GM12891 (cell line): ENCODE results near the gene GDPD4.

Experiments used
- DNase-seq: peaks from one replicate; pipeline ENCODE4 v3.0.0; 2011; ENCODE audit warnings: low spot score; ENCODE audit not compliant: insufficient read length
- FAIRE-seq: peaks from 2 replicates; lab custom pipeline; 2011; peaks lifted over from hg19 to GRCh38; lab: Jason Lieb, UNC
- PAX5 ChIP-seq: IDR thresholded peaks from 2 replicates; pipeline ENCODE4 v1.6.1; 2011; ENCODE audit warnings: low read length, moderate library complexity, mild to moderate bottlenecking; ENCODE audit not compliant: insufficient read depth, severe bottlenecking
- POLR2A ChIP-seq: IDR thresholded peaks from 2 replicates; pipeline ENCODE4 v1.6.1; 2011; ENCODE audit warnings: low read depth, low read length, control low read depth
- POLR2AphosphoS5 ChIP-seq: IDR thresholded peaks from 2 replicates; pipeline ENCODE4 v1.6.1; 2011; ENCODE audit warnings: low read depth, low read length, control low read depth
- POU2F2 ChIP-seq: IDR thresholded peaks from 2 replicates; pipeline ENCODE4 v1.6.1; 2011; ENCODE audit warnings: low read depth, mild to moderate bottlenecking, control low read depth, low read length, moderate library complexity
- SPI1 ChIP-seq: IDR thresholded peaks from 2 replicates; pipeline ENCODE4 v1.6.1; 2011; ENCODE audit warnings: low read depth, low read length, control low read depth
- TAF1 ChIP-seq: IDR thresholded peaks from 2 replicates; pipeline ENCODE4 v1.6.1; 2011; ENCODE audit warnings: low read depth, low read length, control low read depth

Gene GDPD4

DNA sequence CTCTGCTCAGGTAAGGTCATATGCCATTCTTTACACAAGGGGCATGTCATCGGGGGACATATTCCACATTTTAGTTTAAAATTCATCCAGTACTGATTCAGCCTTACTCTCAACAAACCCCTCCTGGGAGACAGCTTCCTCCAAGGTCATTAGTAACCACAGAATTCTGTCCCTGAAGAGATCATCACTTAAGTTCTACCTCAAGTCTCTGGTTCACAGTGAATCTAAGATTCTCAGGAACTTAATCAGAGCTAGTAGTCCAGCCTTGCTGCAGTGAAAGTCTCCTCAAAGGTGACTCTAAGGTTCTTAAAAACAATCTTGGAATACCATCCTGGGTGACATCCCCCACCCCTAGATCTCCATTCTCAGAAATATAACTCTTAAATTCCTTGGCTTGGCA is 18.9 kb upstream of the GDPD4 start:
- DNase-seq: no peak
- no peak for FAIRE-seq
- TF ChIP-seq POLR2A (no peak), POU2F2 (no peak), POLR2AphosphoS5 (no peak), PAX5 (no peak), TAF1 (no peak), SPI1 (no peak)

GRCh38 chr11:77318600-77318999 is 17.1 kb upstream of the GDPD4 start:
- FAIRE-seq: no peak
- TF ChIP-seq POLR2AphosphoS5 (no peak), TAF1 (no peak), POLR2A (no peak), POU2F2 (no peak), PAX5 (no peak), SPI1 (no peak)
- no peak for DNase-seq

DNA sequence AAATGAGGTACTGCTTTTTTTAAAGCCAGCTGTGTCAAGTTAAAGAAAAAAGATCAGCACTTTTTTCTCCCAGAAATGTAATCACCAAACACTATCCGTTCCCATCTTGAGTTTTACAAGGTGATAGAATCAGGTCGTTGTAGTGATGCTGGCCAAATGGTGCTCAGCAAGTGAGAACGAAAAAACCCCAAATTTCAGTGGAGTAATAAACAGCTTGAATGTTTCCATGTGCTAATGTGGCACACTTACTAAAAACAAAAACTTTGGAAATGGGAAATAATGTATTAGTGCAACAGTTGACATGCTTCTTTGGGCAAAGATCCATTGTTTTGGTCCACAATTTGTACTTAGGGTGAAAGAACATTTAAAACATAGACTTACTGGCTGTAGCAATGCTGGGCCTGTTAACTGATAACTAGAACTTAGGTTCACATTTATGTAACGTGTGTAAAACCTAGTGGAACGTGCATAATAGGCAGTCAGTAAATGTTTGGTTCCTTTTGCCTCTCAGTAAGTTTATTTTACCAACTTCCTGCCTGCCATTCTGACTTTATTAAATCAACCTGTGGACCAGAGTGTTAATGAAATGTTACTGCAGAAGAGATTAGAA is 15.4 kb upstream of the GDPD4 start:
- no peak for FAIRE-seq
- TF ChIP-seq POLR2AphosphoS5 (no peak), POU2F2 (no peak), PAX5 (no peak), SPI1 (no peak), TAF1 (no peak), POLR2A (no peak)
- no peak for DNase-seq

GRCh38 chr11:77312107-77312506 is 10.6 kb upstream of the GDPD4 start:
- DNase-seq (no peak), FAIRE-seq (no peak)
- TF ChIP-seq POLR2AphosphoS5: no peak
- TF ChIP-seq PAX5: no peak
- TF ChIP-seq POLR2A: no peak
- TF ChIP-seq TAF1: no peak
- no peak for TF ChIP-seq POU2F2
- TF ChIP-seq SPI1: no peak

DNA sequence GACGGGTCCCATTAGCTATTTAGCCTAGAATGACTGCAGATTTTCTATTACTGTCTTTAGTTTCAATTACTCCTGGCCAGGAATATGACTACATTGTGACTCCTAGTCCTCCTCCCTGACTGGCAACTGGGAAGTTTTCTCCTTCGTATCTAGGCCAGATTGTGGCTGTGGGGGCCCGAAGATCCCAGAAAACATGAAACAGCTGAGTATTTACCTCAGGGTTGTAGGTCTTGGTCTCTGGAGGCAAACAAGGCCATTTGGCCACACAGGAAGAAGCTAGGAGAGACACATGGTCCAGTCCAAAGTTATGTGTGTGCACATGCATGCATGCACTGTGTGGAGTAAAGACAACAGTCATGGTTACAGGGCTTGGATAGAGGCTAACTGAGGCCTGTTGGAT is 10.2 kb upstream of the GDPD4 start:
- no peak for FAIRE-seq
- no peak for DNase-seq
- no peak for TF ChIP-seq POLR2AphosphoS5
- TF ChIP-seq POLR2A: no peak
- TF ChIP-seq PAX5: no peak
- TF ChIP-seq TAF1: no peak

GRCh38 chr11:77310721-77311120 is 9.2 kb upstream of the GDPD4 start:
- FAIRE-seq (no peak), DNase-seq (no peak)
- TF ChIP-seq TAF1: no peak
- no peak for TF ChIP-seq POU2F2
- TF ChIP-seq POLR2A: no peak
- TF ChIP-seq PAX5: no peak
- TF ChIP-seq SPI1: no peak
- no peak for TF ChIP-seq POLR2AphosphoS5

GRCh38 chr11:77309401-77310085 is 8.1 kb upstream of the GDPD4 start:
- FAIRE-seq: no peak
- no peak for DNase-seq
- no peak for TF ChIP-seq POLR2AphosphoS5
- no peak for TF ChIP-seq POU2F2
- no peak for TF ChIP-seq POLR2A
- TF ChIP-seq PAX5: no peak
- TF ChIP-seq TAF1: no peak
- TF ChIP-seq SPI1: no peak

DNA sequence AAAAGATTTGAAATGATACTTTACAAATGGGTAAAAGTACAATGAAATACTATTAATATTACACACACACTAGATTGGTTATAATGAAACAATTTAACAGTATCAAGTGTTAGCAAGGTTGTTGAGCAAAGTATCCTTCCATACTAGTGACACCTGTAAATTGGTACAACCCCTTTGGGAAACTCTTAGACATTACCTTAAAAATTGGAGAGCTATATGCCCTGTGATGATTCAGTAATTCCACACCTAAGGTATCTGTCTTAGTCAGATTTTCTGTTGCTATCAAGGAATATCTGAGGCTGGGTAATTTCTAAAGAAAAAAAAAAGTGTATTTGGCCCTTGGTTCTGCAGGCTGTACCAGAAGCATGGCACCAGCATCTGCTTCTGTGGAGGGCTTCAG is 7.4 kb upstream of the GDPD4 start:
- no peak for FAIRE-seq
- DNase-seq: no peak
- TF ChIP-seq POLR2A: no peak
- no peak for TF ChIP-seq POLR2AphosphoS5
- no peak for TF ChIP-seq POU2F2
- TF ChIP-seq TAF1: no peak
- no peak for TF ChIP-seq SPI1
- no peak for TF ChIP-seq PAX5

DNA sequence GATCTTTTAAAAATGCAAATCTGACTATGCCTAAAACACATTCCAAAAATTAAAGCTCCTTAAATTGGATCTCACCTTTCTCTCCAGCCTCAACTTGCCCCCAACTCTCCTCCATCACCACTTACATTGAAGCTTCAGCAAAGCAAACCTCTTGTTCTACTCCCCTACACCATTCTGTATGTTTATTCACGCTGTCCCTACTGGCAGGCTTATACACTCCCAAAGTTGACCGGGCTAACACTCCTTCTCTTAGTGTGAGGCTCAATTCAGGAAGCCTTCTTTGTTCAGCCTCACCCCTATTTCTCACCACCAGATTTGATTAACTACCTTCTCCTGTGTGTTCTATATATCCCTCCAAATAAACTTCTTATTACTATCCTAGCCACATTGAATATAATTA is 1.8 kb upstream of the GDPD4 start:
- DNase-seq (no peak), FAIRE-seq (no peak)
- TF ChIP-seq SPI1 (no peak), PAX5 (no peak)

GRCh38 chr11:77302752-77303151 is 1.3 kb upstream of the GDPD4 start:
- DNase-seq: no peak
- no peak for FAIRE-seq
- TF ChIP-seq POLR2AphosphoS5 (no peak), POU2F2 (no peak), TAF1 (no peak), POLR2A (no peak), SPI1 (no peak), PAX5 (no peak)
